Stimulated activated CD8-positive, alpha-beta memory T cell treated with anti-CD3 and anti-CD28 coated beads, Interleukin-12 subunit alpha, Interleukin-12 subunit beta, amount 100 ng/mL, for 24 hours (primary cell): ENCODE measurements around the gene PINLYP.
"Not testable (repeated sequence)": the region's sequence is repeated elsewhere in the genome, so short reads cannot be mapped to it uniquely, and the experiment has no call there.

ENCODE experiments used
- DNase-seq: peaks from one replicate; pipeline ENCODE4 v3.0.0-alpha.2; 2020; ENCODE audit errors: extremely low read depth

Gene PINLYP

DNA sequence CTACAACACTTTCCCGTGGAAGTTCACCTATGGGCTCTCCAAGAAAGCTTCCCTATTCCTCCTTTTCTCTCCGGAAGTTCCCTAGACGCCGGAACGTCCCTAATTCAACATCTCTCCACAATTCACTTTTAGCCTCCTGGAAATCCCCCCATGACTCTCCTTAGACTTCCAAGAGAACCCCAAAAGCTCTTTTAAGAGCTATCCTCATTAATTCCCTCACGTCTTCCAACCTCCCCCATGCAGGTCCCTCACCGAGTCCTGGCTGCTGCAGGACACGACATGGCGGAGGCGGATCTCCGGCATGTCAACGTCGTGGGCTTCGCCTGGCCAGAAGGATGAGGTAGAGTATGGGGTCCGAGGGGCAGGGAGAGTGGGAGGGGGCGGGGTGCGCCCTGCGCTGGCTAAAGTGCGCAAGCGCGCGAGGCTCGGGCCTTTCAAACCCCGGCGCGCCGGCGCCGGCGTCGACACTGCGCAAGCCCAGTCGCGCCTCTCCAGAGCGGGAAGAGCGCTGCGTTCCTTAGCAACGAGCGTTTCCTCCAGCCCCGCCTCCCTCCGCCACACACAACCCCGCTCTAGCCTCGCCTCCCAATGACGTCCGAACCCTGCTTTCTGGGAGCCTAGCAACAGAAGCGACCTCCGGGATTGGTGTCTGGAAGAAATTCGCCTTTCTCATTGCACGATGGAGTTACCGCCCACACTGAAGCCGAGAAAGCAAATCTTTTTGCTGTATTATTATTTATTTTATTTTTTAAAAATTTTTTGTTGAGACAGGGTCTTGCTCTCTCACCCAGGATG lies at the start of gene PINLYP, which contains the start of gene XRCC1:
TSS of gene PINLYP (plus strand) at position 646 of the 795 bp plus-strand sequence. CDS start 1,391 bp downstream, outside the sequence.
TSS of gene XRCC1 (minus strand) at position 372 of the 795 bp plus-strand sequence. CDS start at position 303, 69 bp downstream.
- DNase-seq = peak; percentile 95

- no peak for DNase-seq
Measured at GRCh38 chr19:43525836-43526771, 49.5 kb upstream of the PINLYP start.

DNA sequence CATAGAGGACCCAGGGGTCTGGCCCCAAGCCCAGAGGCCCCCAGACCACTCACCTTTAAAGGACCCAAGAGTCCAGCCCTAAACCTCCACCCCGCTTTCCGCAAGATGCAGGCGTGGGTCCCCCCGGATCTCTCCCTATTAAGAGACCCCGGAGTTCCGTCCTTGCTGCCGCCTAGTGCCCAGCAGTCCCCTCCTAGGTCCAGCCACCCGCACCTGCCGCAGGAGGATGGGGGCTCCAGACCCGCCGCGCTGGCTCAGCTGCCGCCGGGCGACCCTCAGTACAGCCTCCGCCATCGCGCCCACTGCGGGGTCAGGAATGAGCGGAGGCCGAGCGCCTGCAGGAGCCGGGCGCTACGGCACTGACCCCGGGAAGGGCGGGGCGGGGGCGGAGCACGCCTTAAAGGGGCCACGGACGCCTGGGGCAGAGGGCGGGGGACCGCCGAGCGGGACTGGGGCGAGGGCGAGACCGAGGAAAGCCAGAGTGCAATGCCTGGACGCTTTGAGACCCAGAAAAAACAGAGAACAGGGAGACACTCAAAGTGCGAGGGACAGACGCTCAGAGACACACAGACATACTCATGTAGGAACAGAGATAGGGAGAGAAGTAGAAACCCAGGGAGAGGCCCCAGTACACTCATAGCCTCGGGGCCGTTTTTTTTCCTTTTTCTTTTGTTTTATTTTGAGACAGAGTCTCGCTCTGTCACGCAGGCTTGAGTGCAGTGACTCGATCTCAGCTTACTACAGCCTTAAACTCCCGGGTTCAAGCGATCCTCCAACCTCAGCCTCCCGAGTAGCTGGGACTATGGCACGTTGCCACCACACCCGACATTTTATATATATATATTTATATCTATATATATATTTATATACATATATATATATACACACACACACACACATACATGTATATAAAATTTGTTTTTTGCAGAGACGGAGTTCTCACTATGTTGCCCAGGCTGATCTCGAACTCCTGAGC lies 48.4 kb upstream of the PINLYP start, which contains the start of gene ETHE1:
TSS of gene ETHE1 (minus strand) at position 318 of the 976 bp plus-strand sequence. CDS start at position 294, 24 bp downstream.
- peak; percentile 52 for DNase-seq

DNA sequence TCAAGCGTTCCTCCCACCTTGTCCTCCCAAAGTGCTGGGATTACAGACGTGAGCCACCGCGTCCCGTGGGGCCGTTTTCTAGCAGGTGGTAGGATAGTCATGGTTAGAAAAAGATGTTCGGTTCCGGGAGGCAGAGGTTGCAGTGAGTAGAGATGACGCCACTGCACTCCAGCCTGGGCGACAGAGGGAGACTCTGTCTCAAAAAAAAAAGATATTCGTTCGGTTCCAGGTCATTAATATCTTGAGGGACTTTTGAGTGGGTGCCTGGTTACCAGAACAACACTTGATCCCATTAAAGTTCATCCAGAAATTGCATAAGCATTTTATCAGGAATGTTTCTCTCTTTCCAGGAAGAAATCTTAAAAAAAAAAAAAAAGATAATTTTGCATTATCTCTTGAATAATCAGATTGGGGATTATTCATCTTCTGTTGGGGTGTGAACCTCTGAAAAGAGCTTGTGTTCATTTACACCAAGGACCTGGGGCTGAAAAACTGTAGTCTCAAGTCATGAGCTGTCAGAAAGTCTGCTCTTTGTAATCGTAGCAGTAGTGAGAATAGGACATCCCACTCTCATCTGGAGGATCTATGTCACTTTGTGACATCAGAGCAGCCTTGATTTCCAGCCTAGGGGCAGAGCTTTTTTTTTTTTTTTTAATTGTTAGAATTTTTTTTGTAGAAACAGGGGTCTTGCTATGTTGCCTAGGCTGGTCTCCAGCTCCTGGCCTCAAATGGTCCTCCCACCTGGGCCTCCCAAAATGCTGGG lies 47.6 kb upstream of the PINLYP start:
- no peak for DNase-seq

GRCh38 chr19:43532571-43532961 lies 43.0 kb upstream of the PINLYP start:
- peak; percentile 33 for DNase-seq

DNA sequence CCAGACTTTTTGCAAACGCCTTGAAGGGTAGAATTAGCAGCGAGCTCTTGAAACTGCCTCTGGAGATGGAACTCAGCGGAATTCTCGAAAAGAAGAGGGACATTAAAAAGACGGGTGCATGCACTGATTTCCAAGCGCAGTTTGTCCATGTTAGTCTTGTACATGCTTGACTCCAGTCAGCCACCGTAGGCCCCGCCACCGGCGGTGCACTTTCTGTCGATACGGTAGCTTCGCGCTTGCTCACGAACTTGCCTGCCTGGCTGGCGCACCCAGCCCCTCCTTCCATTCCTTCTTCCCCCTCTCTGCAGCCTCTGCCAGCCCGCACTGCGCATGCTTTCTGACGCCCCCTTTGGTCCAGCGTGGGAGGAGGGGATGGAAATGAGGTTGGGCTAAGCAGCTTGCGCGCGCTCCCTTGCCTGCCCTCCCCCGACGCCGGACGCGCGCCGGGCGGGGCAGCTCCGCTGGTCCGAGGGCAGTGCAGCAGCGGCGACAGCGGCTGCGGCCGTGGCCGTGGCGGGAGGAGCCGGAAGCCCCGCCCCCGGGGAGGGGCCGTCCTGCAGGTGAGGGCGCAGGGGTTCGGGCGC lies 42.5 kb upstream of the PINLYP start, which contains the start of gene ZNF575:
TSS of gene ZNF575 (plus strand) at position 227 of the 584 bp plus-strand sequence. CDS start 1,235 bp downstream, outside the sequence.
- DNase-seq = peak; percentile 65

DNA sequence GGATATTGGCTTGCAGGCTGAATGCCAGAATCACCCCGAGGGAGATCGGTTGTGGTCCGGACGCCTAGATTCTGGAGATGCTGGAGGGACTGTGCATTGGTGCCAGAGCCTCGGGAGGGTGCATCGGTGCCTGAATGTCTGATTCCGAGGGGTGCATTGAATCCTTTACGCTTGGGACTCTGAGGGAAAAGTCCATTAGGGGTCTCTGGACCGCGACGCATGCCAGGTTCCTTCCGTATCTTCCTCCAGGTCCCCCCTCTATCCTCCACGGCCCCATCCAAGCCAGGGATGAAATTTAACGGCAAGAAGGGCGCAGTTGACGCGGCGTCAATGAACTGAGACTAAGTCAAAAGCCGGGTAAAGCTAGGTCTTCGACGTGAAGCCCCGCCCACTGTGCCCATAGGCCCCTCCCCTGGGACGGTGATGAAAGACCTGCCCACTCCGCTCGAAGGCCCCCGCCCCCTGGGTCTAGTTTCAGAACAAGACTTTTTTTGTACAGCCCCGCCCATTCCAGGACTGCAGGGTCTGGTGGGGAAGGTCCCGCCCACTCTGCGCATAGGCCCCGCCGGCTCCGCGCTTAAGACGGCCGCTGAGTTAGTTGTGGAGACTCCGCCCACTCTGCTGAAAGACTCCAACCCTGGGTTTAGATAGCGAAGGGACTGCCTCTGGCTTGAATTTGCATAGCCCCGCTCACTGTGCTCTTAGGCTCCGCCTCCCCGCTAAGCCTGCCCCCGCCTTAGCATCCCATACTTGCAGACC lies 41.9 kb upstream of the PINLYP start:
- DNase-seq = peak; percentile 91

DNA sequence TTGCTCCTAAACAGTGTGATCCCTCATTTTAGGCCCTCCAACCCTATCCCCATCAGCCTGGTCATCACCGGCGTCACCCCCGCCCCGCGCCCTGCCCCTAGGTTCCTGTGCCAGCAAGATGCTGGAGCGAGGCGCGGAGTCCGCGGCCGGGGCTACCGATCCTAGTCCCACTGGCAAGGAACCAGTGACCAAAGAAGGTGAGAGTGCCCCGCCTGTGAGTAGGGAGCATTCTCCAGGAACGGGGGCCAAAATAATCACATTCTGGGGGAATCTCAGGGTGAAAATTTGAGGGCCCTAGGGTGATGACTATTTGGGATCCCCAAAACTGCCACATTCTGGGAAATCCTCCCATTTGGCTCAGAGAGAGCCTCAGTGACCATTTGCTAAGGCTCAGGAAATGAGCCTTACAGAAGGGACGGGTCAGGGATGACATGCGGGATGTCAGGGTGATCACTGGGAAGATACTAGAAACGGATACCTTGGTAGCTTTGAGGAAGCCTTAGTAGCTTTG lies 41.2 kb upstream of the PINLYP start:
- DNase-seq = no peak

GRCh38 chr19:43534816-43535761 lies 40.5 kb upstream of the PINLYP start:
- DNase-seq = no peak

DNA sequence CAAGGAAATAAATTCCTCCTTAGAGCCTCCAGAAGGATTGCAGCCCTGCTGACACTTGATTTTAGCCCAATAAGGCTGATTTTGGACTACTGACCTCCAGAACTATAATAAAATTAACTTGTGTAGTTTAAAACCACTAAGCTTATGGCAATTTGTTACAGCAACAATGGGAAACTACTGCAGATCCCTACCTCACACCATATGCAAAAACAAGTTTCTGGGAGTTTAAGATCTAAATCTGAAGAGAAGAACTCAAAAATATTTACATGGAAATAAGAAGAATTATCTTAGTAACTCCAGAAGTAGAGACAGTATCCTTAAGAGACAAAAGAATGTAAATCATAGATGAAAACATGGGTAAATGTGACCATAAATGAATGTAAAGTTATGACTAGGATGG lies 36.7 kb upstream of the PINLYP start:
- no peak for DNase-seq

DNA sequence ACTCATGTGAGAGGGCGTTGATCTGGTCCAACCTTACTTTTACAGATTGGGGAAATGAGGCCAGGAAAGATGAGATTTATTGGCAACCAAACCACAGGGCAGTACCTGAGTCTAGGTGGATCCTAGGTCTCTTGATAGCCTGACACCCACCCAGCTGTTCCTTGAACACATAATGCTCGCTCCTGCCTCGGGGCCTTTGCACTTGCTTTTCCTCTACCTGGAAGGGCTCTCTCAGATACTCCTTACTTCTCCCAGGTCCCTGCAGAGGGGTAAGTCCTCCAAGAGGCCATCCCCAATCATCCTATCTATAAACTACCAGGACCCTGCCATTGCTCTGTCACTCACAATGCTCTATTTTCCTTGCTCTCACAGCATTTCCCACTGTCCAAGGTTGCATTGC lies 35.2 kb upstream of the PINLYP start:
- no peak for DNase-seq

DNA sequence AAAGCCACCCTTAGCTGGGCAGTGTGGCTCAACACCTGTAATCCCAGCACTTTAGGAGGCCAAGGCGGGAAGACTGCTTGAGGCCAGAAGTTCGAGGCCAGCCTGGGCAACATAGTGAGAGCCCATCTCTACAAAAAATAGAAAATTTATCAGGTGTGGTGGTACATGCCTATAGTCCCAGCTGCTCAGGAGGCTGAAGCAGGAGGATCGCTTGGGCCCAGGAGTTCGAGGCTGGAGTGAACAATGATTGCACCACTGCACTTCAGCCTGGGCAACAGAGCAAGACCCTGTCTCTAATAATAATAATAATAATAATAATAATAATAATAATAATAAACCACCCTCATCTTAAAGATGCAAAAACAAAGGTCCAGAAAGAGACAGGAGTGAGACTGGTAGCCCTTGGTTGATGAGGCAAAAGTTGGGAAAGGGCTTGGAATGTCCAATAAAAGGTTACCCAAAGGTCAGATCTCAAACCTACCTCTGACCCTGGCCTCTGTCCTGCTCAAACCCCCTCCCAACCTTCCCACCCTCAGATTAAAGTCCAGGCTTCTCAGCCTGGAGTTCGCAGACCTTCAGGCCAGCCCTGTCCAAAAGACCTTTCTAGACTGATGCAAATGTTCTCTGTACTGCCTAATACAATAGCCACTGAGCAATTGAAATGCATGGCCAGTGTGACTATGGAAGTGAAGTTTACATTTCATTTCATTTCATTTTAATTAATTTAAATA lies 33.5 kb upstream of the PINLYP start:
- no peak for DNase-seq

DNA sequence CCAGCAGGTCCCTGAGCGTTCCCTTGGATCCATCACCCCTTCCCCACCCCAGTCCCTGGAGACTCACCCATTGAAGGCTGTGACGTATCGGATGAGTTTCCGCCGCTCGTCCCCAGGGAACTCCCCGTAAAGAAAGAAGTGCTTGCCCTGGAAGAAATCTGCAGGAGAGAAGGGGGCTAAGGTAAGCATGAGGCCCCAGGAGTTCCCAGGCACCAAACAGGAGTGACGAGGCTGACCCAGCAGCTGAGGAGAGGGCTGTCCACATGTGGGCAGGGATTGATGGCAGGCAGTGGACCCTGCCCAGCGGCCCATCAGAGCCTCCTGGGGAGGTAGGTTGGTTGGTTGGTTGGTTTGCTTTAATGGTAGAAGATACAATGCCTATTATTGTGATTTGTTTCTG lies 31.5 kb upstream of the PINLYP start:
- DNase-seq = no peak

- no peak for DNase-seq
Measured at GRCh38 chr19:43545276-43545675, 30.3 kb upstream of the PINLYP start.

- DNase-seq = no peak
Measured at GRCh38 chr19:43545981-43546380, 29.6 kb upstream of the PINLYP start.

DNA sequence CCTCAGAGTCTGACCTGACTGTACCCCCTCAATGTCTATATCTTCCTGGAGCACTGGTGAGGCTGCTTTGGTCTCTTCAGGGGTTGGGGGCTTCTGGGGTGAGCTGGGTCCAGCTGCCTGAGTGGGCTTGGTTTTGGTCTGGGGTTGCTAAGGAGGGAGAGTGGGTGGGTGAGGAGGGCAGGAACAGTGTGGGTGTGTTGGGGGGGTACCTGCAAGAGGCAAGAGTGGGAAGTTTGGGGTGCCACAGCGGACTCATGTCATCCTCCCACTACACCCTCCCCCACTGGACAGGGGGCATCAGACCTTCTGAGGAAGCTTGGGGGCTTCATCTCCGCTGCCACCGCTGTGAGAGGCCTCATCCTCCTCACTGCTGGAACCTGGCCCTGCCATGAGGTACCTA lies 29.0 kb upstream of the PINLYP start:
- DNase-seq = no peak

GRCh38 chr19:43547926-43548325 lies 27.7 kb upstream of the PINLYP start:
- not testable (repeated sequence) for DNase-seq
